Spleen (tissue), 11 donors: ENCODE measurements around the gene DNASE1. TPM values are rescaled to one million over a fixed set of nuclear protein-coding genes. Genes with fewer than 3 reads are reported as not detected.
A peak's percentile ranks its signal among the peaks of the same experiment; 100 is the strongest.

ENCODE experiments used
- DNase-seq: peaks from one replicate; pipeline ENCODE4 v3.0.0-alpha.2; 2020
- H3K27ac ChIP-seq, 8 donors: fragments of 200-600 bp; sonication (generic) in 7 of 8; 1 replicate in 4 of 8; 2 replicates in 4 of 8; pipeline versions ENCODE4 v1.5.0 to v1.8.0; 2016 to 2021; ENCODE audit warnings: inconsistent platforms in 4 of 8, mild to moderate bottlenecking in 4 of 8, moderate library complexity in 1 of 8
- H3K27me3 ChIP-seq, 7 donors: fragments of 200-600 bp; sonication (generic) in 6 of 7; replicated peaks in 1 of 7; 1 replicate in 4 of 7; 2 replicates in 3 of 7; pipeline versions ENCODE4 v1.5.0 to v1.8.0; 2016 to 2021; ENCODE audit warnings: inconsistent platforms in 3 of 7, mild to moderate bottlenecking in 1 of 7
- H3K36me3 ChIP-seq, 6 donors: fragments of 200-600 bp; sonication (generic) in 5 of 6; 1 replicate in 4 of 6; 2 replicates in 2 of 6; pipeline versions ENCODE4 v1.5.0 to v1.8.0; 2016 to 2021; ENCODE audit warnings: inconsistent platforms in 2 of 6
- H3K4me1 ChIP-seq, 6 donors: fragments of 200-600 bp; sonication (generic) in 5 of 6; 1 replicate in 3 of 6; 2 replicates in 3 of 6; pipeline versions ENCODE4 v1.5.0 to v1.8.0; 2016 to 2021; ENCODE audit warnings: inconsistent platforms in 3 of 6
- H3K4me3 ChIP-seq, 8 donors: fragments of 200-600 bp; sonication (generic) in 7 of 8; 1 replicate in 4 of 8; 2 replicates in 4 of 8; pipeline versions ENCODE4 v1.5.0 to v1.8.0; 2016 to 2021; ENCODE audit warnings: inconsistent platforms in 4 of 8, mild to moderate bottlenecking in 4 of 8, moderate library complexity in 2 of 8
- H3K9me3 ChIP-seq, 8 donors: fragments of 200-600 bp; sonication (generic) in 7 of 8; 1 replicate in 4 of 8; 2 replicates in 4 of 8; pipeline versions ENCODE4 v1.5.0 to v1.8.0; 2016 to 2021; ENCODE audit warnings: inconsistent platforms in 4 of 8
- POLR2A ChIP-seq, 3 donors: fragments of 450-650 bp; IDR thresholded peaks; one replicate each; pipeline ENCODE4 v1.5.1; 2017; ENCODE audit warnings: antibody characterized with exemption in 3 of 3, mild to moderate bottlenecking in 1 of 3
- POLR2AphosphoS5 ChIP-seq, 3 donors: sonication (generic); formaldehyde crosslinking; IDR thresholded peaks; one replicate each; pipeline ENCODE4 v1.5.1; 2017; ENCODE audit warnings: antibody characterized with exemption in 3 of 3
- WGBS, 5 donors: extraction: QIAGEN DNeasy Blood & Tissue Kit in 3 of 5; methylation state at CpG; one replicate each; pipeline versions ENCODE4 v1.1.5 to v1.1.7; 2013 to 2018; 5-methylcytosine and 5-hydroxymethylcytosine counted together
- intact Hi-C: fragments of 100-400 bp; cut with DNase I; formaldehyde crosslinking; loops from one replicate; pipeline ENCODE4 v1.15.0; 2023; ENCODE audit warnings: low total_unique reads
- polyA plus RNA-seq, 3 donors: library from polyadenylated mRNA; stranded (reverse); fragments of 200-250 nt; gene quantifications; one replicate each; pipeline ENCODE4 v1.2.1, GENCODE V29; 2013
- total RNA-seq, 7 donors: library from RNA; depleted of rRNA in 3 of 7; stranded (reverse); fragments of >200 nt in 3 of 7; fragmentation: NEBNext Ultra II Directional in 4 of 7; extraction: Animal tissue kit (Norgen Biotek cat#: 25700) in 4 of 7; gene quantifications; one replicate each; pipeline versions ENCODE4 v1.1.0 to v1.2.1, GENCODE V29; 2016 to 2021
- TF ChIP-seq, protein P1 (sequence below), 11 experiments: fragments of 200-600 bp in 7 of 11; fragments of 450-650 bp in 4 of 11; sonication (generic) in 4 of 11; IDR thresholded peaks in 8 of 11; conservative IDR thresholded peaks in 3 of 11; 1 replicate in 7 of 11; 2 replicates in 4 of 11; pipeline versions ENCODE4 v1.4.0 to v1.8.0; 2016 to 2021; ENCODE audit warnings: antibody characterized with exemption in 11 of 11, inconsistent platforms in 4 of 11, mild to moderate bottlenecking in 1 of 11
- donor health status: healthy with polysubstance abuse.
- donor health status: DM: no; HTN: no; CAD: no; lungs with moderate emphysema.
- donor health status: DM: no; HTN: no; CAD: no.
- donor health status: Bipolar disorder and iron deficiency.
- donor health status: healthy.
- donor health status: DM: no; HTN: no; CAD: no.
- donor health status: DM: yes; HTN: yes; CAD: no.

The DNASE1 gene
- total and polyA plus RNA-seq, 10 donors, result 6.1 to 51.9 (median 24.7) TPM

- DNase-seq, result no peak
- 3 to 4% (median 3%) methylated on average over 7 to 10 of the region's 10 CpGs for WGBS, 5 donors
- peak overlapping the region; percentile 85 to 99 (median 94) for H3K4me3 ChIP-seq
- H3K36me3 ChIP-seq, result peaks cover 0 to 31% (median 0%) of the 10 kb centered on the region in 6 donors
- no peaks in the 10 kb centered on the region for H3K9me3 ChIP-seq
- H3K27ac ChIP-seq, result peak overlapping the region; percentile 76 to 96 (median 90)
- H3K4me1 ChIP-seq, result peaks cover 18 to 71% (median 31%) of the 10 kb centered on the region in 6 donors
- intact Hi-C loops, result no loop called here
- TF ChIP-seq POLR2AphosphoS5 (IDR thresholded peaks at IDR 0.05), result no peak
- TF ChIP-seq, protein P1, sequence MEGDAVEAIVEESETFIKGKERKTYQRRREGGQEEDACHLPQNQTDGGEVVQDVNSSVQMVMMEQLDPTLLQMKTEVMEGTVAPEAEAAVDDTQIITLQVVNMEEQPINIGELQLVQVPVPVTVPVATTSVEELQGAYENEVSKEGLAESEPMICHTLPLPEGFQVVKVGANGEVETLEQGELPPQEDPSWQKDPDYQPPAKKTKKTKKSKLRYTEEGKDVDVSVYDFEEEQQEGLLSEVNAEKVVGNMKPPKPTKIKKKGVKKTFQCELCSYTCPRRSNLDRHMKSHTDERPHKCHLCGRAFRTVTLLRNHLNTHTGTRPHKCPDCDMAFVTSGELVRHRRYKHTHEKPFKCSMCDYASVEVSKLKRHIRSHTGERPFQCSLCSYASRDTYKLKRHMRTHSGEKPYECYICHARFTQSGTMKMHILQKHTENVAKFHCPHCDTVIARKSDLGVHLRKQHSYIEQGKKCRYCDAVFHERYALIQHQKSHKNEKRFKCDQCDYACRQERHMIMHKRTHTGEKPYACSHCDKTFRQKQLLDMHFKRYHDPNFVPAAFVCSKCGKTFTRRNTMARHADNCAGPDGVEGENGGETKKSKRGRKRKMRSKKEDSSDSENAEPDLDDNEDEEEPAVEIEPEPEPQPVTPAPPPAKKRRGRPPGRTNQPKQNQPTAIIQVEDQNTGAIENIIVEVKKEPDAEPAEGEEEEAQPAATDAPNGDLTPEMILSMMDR (IDR thresholded peaks at IDR 0.05 in 8 of 11, conservative IDR thresholded peaks at IDR 0.05 in 3 of 11), result no peak
- TF ChIP-seq POLR2A (IDR thresholded peaks at IDR 0.05), result no peak
- no peaks in the 10 kb centered on the region for H3K27me3 ChIP-seq
Observed at GRCh38 chr16:3610698-3611145, 43.8 kb upstream of the DNASE1 start.

DNA sequence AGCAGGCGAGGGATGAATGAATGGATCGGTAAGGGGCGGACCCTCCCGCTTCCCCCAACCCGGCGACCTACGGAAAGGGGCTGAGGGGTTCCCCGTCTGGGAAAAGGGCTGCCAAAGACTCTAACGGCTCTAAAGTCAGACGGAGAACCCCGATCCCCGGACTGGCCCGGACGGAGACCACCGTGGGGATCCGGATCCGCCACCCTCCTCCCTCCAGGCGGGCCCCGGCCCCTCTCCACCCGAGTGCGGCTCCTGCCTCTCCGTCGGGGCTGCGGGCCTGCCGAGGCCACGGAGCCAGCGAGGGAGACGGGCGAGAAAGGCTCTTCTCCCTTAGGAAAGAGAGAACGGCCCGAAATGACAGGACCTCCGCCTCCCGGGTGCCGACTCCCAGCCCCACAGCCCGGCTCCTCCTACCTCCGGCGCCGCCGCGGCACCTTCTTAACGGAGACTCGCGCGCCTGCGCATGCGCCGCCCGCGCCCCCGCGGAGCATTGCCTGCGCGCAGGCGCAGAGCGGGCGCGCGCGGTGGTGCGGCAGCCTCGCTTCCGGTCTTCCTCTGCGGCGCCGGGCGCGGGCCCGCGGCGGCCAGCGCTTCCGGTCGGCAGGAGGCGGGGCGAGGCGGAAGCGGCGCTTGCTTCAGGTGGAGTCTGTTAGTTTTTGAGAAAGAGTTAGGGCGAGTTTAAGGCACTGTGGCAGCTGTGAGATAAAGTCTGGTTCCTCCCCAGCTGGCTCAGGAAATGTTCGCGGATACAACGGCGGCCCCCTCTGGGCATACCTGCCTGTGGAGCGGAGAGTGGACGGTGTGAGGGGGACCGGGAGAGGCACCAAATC lies 43.1 kb upstream of the DNASE1 start, which contains the start of gene SLX4:
SLX4 (minus strand) TSS at position 461 of the 830 bp plus-strand sequence. CDS start 2,642 bp downstream, outside the sequence.
- intact Hi-C loops, result no loop called here
- 0 to 1% (median 0%) methylated on average over 27 to 86 of the region's 86 CpGs for WGBS, 5 donors

GRCh38 chr16:3612510-3613466 lies 41.7 kb upstream of the DNASE1 start:
- peak overlapping the region in 4 of 8 donors; percentile 90 to 96 (median 95) for H3K27ac ChIP-seq
- WGBS, 5 donors, result 70 to 86% (median 74%) methylated on average over 34 of the region's 34 CpGs

More for the DNA sequence above, 43.1 kb upstream of the DNASE1 start, which contains the start of gene SLX4:
- H3K9me3 ChIP-seq, result no peaks in the 10 kb centered on the region
- peak within 1 kb of the TSS; percentile 77 to 96 (median 90) for H3K27ac ChIP-seq
- peak within 1 kb of the TSS; percentile 85 to 99 (median 94) for H3K4me3 ChIP-seq
- H3K4me1 ChIP-seq, result peaks cover 18 to 75% (median 31%) of the 10 kb centered on the region in 6 donors
- DNase-seq, result peak; percentile 97
- TF ChIP-seq, protein P1 (IDR thresholded peaks at IDR 0.05 in 8 of 11, conservative IDR thresholded peaks at IDR 0.05 in 3 of 11), result peak in 2 of 11 experiments; percentile 12 to 27
- peak in 1 of 3 donors; percentile 77 for TF ChIP-seq POLR2A (IDR thresholded peaks at IDR 0.05)
- peak; percentile 89 to 94 (median 92) for TF ChIP-seq POLR2AphosphoS5 (IDR thresholded peaks at IDR 0.05)
- H3K27me3 ChIP-seq, result no peaks in the 10 kb centered on the region
- peaks cover 0 to 25% (median 0%) of the 10 kb centered on the region in 6 donors for H3K36me3 ChIP-seq

More at GRCh38 chr16:3612510-3613466, 41.7 kb upstream of the DNASE1 start:
- intact Hi-C loops, result no loop called here
- H3K4me1 ChIP-seq, result peaks cover 18 to 69% (median 31%) of the 10 kb centered on the region in 6 donors
- H3K4me3 ChIP-seq, result peak overlapping the region in 7 of 8 donors; percentile 85 to 99 (median 94)
- H3K27me3 ChIP-seq, result no peaks in the 10 kb centered on the region
- no peaks in the 10 kb centered on the region for H3K9me3 ChIP-seq
- TF ChIP-seq, protein P1 (IDR thresholded peaks at IDR 0.05 in 8 of 11, conservative IDR thresholded peaks at IDR 0.05 in 3 of 11), result no peak
- no peak for TF ChIP-seq POLR2AphosphoS5 (IDR thresholded peaks at IDR 0.05)
- TF ChIP-seq POLR2A (IDR thresholded peaks at IDR 0.05), result no peak
- DNase-seq, result no peak
- H3K36me3 ChIP-seq, result peaks cover 0 to 22% (median 0%) of the 10 kb centered on the region in 6 donors
